Esophagus muscularis mucosa (tissue), 4 donors: ENCODE data around the gene PSMB11. TPM values are rescaled to one million over a fixed set of nuclear protein-coding genes. Genes with fewer than 3 reads are reported as not detected.

ENCODE experiments used
- DNase-seq: peaks from one replicate; pipeline ENCODE4 v3.0.0-alpha.2; 2017; ENCODE audit errors: extremely low spot score
- H3K27ac ChIP-seq, 4 donors: fragments of 200-600 bp; sonication (generic); replicated peaks in 1 of 4; 1 replicate in 3 of 4; 2 replicates in 1 of 4; pipeline ENCODE4 v1.5.1; 2016 to 2019; ENCODE audit warnings: mild to moderate bottlenecking in 1 of 4
- H3K27me3 ChIP-seq, 4 donors: fragments of 200-600 bp; sonication (generic); one replicate each; pipeline versions ENCODE4 v1.5.1 to v1.6.0; 2016 to 2019
- H3K36me3 ChIP-seq, 4 donors: fragments of 200-600 bp; sonication (generic); one replicate each; pipeline ENCODE4 v1.5.1; 2016 to 2019
- H3K4me1 ChIP-seq, 4 donors: fragments of 200-600 bp; sonication (generic); one replicate each; pipeline ENCODE4 v1.5.1; 2016 to 2019
- H3K4me3 ChIP-seq, 4 donors: fragments of 200-600 bp; sonication (generic); 1 replicate in 2 of 4; 2 replicates in 2 of 4; pipeline ENCODE4 v1.5.1; 2016 to 2019; ENCODE audit warnings: mild to moderate bottlenecking in 4 of 4, moderate library complexity in 1 of 4
- H3K9me3 ChIP-seq, 4 donors: fragments of 200-600 bp; sonication (generic); 1 replicate in 3 of 4; 2 replicates in 1 of 4; pipeline ENCODE4 v1.5.1; 2016 to 2019
- EP300 ChIP-seq: sonication (generic); formaldehyde crosslinking; IDR thresholded peaks from one replicate; pipeline ENCODE4 v1.6.1; 2017; ENCODE audit warnings: antibody characterized with exemption
- POLR2A ChIP-seq: fragments of 450-650 bp; IDR thresholded peaks from one replicate; pipeline ENCODE4 v1.6.1; 2017; ENCODE audit warnings: antibody characterized with exemption, moderate library complexity, mild to moderate bottlenecking, low read depth
- POLR2AphosphoS5 ChIP-seq, 2 donors: sonication (generic); formaldehyde crosslinking; IDR thresholded peaks; one replicate each; pipeline ENCODE4 v1.6.1; 2017; ENCODE audit warnings: antibody characterized with exemption in 2 of 2
- WGBS: methylation state at CpG from one replicate; pipeline ENCODE4 v1.1.5; 2018; 5-methylcytosine and 5-hydroxymethylcytosine counted together
- intact Hi-C: fragments of 100-400 bp; cut with DNase I; formaldehyde crosslinking; loops from one replicate; pipeline ENCODE4 v1.15.1; 2023
- total RNA-seq, 4 donors: library from RNA; depleted of rRNA; stranded (reverse); fragments of >200 nt; gene quantifications; one replicate each; pipeline versions ENCODE4 v1.1.0 to v1.2.1, GENCODE V29; 2016
- TF ChIP-seq, protein P1 (sequence below), 3 experiments: fragments of 200-600 bp in 2 of 3; fragments of 450-650 bp in 1 of 3; sonication (generic) in 2 of 3; IDR thresholded peaks; one replicate each; pipeline ENCODE4 v1.5.1; 2017 to 2019; ENCODE audit warnings: antibody characterized with exemption in 3 of 3, mild to moderate bottlenecking in 2 of 3, moderate library complexity in 1 of 3

Gene PSMB11
- total RNA-seq, 4 donors from 2014 or later: not detected

DNA sequence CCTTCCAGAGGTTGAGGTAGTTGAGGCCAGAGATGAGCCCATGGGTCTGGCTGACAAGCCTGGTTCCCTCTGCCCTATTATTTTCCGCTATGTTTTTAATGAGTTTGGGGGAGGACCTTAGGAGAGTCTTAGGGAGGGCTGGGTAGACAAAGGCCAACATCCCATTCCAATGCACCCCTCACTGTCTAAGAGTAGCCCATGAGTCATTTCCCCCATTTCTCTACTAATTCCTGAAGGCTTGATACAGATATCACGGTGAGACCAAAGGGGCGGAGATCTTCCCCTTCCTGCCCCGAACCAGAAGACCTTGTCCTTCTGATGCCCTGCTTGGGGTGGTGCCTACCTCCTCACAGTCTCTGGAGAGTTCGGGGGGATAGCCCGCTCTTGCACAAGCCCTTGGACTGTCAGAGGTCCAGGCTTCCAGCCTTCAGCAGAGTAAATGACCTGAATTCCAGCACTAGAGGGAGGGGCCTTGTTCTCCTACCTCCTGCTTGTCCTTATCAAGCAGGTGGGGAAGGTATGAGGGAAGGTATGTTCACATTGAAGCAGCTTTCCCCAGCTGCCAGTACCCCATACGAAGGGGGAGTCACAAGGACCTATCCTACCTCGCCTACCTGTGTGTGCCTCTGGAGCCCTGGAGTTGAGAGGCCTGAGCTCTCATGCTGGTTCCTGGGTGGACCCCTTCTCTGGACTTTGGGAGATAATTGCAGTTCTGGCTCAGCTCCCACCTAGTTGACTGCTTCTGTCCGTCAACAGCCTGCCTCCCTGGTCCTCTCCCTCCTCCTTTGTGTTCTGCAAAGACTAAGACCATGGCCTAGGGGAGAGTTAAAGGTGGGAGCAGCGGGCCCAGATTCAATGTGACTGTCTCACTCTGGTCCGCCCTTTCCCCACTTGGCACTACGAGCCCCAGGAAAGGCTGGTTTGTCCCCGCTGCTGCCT is 3.7 kb downstream of the PSMB11 start:
- H3K27ac ChIP-seq: peak overlapping the region in 1 of 4 donors; percentile 8
- H3K9me3 ChIP-seq: no peaks in the 10 kb centered on the region
- H3K27me3 ChIP-seq: peaks cover 0 to 6% (median 0%) of the 10 kb centered on the region in 4 donors
- no peak overlapping the region for H3K4me3 ChIP-seq
- peaks cover 0 to 9% (median 2%) of the 10 kb centered on the region in 4 donors for H3K4me1 ChIP-seq
- intact Hi-C loops: no loop called here
- TF ChIP-seq POLR2AphosphoS5 (IDR thresholded peaks at IDR 0.05) (no peak), POLR2A (no peak), EP300 (no peak)
- TF ChIP-seq, protein P1, sequence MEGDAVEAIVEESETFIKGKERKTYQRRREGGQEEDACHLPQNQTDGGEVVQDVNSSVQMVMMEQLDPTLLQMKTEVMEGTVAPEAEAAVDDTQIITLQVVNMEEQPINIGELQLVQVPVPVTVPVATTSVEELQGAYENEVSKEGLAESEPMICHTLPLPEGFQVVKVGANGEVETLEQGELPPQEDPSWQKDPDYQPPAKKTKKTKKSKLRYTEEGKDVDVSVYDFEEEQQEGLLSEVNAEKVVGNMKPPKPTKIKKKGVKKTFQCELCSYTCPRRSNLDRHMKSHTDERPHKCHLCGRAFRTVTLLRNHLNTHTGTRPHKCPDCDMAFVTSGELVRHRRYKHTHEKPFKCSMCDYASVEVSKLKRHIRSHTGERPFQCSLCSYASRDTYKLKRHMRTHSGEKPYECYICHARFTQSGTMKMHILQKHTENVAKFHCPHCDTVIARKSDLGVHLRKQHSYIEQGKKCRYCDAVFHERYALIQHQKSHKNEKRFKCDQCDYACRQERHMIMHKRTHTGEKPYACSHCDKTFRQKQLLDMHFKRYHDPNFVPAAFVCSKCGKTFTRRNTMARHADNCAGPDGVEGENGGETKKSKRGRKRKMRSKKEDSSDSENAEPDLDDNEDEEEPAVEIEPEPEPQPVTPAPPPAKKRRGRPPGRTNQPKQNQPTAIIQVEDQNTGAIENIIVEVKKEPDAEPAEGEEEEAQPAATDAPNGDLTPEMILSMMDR (IDR thresholded peaks at IDR 0.05): no peak
- H3K36me3 ChIP-seq: no peaks in the 10 kb centered on the region
- DNase-seq: no peak
- WGBS: 82% methylated on average over 13 of the region's 13 CpGs

DNA sequence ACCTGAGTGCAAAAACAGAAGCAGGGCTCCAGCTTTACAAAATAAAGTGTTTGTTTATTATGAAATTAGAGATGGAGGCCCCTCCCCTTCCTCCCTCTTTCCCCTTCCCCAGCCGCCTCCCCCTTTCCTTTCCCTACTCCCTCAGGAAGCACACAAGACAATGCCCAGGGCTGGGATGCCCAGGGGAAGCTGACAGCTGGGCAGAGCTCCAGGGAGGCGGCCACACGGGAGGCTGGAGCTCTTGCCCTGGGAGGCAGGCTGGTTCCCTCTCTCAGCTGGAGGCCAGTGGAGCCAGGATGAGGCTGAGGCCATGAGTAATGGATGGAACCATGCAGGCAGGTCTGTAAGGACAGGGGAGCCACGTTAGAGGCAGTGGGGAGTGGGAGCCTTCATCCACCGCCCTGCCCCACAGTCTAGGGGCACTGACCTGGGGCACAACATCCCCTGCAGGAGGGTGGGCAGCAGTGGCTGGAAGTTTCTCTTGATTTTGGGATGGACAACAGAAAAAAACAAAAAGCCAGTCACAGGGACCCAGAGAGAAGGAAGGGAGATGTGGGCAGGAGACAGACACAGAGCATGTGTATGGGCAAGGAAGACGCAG is 5.1 kb downstream of the PSMB11 start:
- Histone ChIP-seq H3K9me3 (no peaks in the 10 kb centered on the region), H3K36me3 (no peaks in the 10 kb centered on the region), H3K4me1 (peaks cover 0 to 9% (median 2%) of the 10 kb centered on the region in 4 donors), H3K27me3 (peaks cover 0 to 6% (median 0%) of the 10 kb centered on the region in 4 donors), H3K27ac (no peak overlapping the region), H3K4me3 (no peak overlapping the region)
- 63% methylated on average over 6 of the region's 6 CpGs for WGBS
- TF ChIP-seq EP300 (no peak), POLR2A (no peak)
- intact Hi-C loops: no loop called here
- DNase-seq: no peak

DNA sequence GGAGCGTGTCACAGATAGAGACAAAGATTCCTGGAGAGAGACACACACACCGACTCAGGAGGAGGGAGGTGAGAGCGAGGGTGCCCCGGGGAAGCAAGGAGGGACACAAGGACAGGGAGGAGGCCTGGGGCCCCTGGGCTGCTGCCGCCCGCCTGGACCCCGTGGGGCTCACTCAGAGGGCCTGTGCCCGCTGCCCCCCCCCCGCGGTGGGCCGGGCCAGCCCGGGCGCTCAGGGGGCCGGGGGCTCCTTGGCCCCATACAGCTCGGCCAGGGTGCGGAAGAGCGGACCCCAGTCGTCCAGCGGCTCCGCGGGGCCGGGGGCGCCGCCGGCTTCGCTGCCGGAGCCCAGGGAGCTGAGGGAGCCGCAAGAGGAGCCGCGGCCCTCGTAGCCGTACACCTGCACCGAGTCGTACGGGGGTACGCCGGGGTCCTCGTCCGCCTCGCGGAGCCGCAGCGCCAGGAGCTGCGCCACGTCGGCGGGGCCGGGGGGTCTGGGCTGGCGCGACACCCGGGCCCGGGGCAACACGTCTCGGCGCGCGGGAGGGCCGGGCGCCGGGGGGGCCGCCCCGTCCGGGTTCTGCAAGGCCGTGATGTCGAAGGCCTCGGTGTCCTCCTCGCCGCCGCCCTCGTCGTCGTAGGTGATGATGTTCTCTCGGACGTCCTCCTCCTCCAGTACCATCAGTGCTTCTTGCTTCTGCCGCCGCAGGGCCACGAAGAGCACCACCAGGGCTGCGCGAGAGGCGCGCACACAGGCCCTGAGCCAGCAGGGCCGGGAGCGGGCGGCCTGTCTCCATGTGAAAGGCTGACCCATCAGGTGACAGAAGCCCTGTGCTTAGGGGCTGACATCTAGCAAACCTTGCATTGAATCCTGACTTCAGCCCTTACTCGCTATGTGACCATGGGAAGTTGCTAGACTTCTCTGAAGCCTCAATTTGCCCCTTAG is 6.0 kb downstream of the PSMB11 start:
- Histone ChIP-seq H3K27ac (no peak overlapping the region), H3K36me3 (no peaks in the 10 kb centered on the region), H3K27me3 (peaks cover 0 to 6% (median 0%) of the 10 kb centered on the region in 4 donors), H3K4me3 (peak overlapping the region in 1 of 4 donors; percentile 12), H3K9me3 (no peaks in the 10 kb centered on the region), H3K4me1 (peaks cover 0 to 9% (median 2%) of the 10 kb centered on the region in 4 donors)
- 66% methylated on average over 19 of the region's 85 CpGs for WGBS
- DNase-seq: no peak
- no peak for TF ChIP-seq POLR2A
- TF ChIP-seq, protein P1 (IDR thresholded peaks at IDR 0.05): no peak
- TF ChIP-seq EP300: no peak
- no peak for TF ChIP-seq POLR2AphosphoS5 (IDR thresholded peaks at IDR 0.05)
- intact Hi-C loops: no loop called here

DNA sequence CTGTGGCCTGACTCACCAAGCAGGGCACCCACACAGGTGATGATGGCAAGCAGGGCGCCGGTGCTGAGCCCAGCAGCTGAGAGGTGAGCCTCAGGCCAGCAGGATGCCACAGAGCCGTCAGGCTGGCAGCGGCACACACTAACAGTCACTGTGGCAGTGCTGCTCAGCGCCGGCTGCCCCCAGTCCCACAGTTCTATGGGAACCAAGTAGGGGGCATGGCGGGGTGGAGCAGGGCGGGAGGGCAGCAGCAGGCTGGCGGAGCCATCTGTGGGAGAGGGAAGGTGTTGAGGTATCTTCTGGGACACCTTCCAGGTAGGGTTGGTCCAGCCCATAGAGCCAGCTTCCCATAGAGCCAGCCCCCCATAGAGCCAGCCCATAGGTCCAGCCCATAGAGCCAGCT is 7.0 kb downstream of the PSMB11 start:
- Histone ChIP-seq H3K27ac (no peak overlapping the region), H3K4me3 (no peak overlapping the region), H3K27me3 (peaks cover 0 to 6% (median 0%) of the 10 kb centered on the region in 4 donors), H3K36me3 (no peaks in the 10 kb centered on the region), H3K9me3 (no peaks in the 10 kb centered on the region), H3K4me1 (peaks cover 0 to 9% (median 2%) of the 10 kb centered on the region in 4 donors)
- intact Hi-C loops: no loop called here
- no CpG with 5 or more reads among the region's 9 CpGs for WGBS
- TF ChIP-seq POLR2A (no peak), POLR2AphosphoS5 (IDR thresholded peaks at IDR 0.05) (no peak), EP300 (no peak)
- TF ChIP-seq, protein P1 (IDR thresholded peaks at IDR 0.05): no peak
- DNase-seq: no peak
